TTC549 (cell line): Measurements from ENCODE around the gene MCTS1.
"Not testable (repeated sequence)": the region's sequence is repeated elsewhere in the genome, so short reads cannot be mapped to it uniquely, and the experiment has no call there.

ENCODE experiments used
- FAIRE-seq: peaks from 2 replicates; lab custom pipeline; 2012; peaks lifted over from hg19 to GRCh38; lab: Jason Lieb, UNC

Gene MCTS1

DNA sequence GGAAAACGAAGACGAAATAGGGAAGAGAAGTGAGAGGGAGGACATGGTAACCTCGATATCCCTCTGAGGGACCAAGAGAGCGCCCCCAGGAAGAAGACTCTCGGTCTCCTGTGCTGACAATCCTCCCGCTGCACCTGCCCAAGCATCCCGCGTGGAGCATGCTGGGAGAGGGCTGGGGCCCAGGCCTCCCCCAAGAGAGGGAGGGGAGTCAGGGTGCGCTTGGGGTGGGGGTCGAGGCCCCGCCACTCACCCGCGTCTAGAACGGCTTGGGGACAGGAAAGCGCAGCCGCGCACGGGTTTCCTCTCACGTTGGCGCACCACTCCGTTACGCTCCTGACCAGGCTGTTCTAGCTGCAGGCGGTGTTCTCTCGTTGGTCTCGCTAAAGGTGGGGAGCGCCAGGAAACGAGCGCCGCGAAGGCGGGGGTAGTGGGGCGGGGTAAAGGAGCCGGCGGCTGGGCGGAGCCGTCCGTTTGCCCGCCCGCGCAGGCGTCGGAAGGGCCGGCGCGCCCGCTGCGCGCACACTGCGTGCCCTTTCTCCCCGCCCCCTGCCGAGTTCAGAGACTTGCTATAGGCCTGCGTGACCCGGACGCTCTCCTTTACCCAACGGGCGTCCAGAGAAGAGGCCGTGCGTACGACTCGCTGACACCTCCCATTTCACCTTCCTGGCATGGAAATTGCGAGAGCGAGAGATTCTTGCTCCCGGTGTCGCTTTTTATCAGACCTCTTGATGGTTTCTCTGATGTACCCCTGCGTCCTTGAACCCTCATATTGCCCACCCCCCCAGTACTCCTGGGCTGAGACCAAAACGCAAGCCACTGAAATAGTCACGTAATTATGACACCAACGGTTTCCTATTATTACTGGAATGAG, 26.0 kb downstream of the MCTS1 start, which contains the start of gene C1GALT1C1:
Gene C1GALT1C1 (minus strand): TSS at position 388 of the 871 bp plus-strand sequence. CDS start 2,888 bp downstream, outside the sequence.
- FAIRE-seq: no peak

DNA sequence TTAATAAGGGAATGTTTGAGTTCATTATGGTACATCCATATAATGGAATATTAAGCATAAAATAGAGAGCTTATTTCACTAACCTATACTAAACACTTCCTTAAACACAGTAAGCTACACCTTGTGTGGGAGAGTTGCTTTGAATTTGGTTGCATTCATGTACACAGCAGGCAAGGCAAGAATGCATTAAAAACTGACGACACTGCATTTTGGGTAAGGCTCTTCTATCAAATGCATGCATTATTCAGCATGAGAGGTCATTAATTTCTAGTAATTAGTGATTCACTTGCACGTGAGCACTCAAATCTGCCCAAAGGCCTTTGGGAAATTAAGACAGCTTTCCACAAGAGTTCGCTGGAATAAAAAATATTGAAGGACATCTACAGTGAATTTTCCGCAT, 34.7 kb downstream of the MCTS1 start:
- FAIRE-seq: no peak

DNA sequence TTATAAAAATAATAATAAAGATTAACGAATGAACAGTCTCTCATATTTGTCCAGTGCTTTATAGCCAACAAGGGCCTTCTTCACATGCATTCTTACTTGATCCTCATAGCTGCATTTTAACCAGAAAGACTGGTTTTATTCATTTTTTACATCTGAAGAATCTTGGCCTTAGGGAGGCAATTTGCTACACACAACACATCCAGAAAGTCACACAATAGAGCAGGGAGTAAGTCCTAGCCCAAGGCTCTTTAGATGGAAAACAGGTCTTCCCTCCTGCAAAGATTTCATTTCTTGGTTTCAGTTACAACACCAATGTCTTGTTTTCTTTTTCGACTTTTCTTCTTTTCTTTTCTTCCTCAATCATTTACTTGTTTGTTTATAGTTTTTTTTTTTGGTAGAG, 39.0 kb downstream of the MCTS1 start:
- FAIRE-seq: no peak

DNA sequence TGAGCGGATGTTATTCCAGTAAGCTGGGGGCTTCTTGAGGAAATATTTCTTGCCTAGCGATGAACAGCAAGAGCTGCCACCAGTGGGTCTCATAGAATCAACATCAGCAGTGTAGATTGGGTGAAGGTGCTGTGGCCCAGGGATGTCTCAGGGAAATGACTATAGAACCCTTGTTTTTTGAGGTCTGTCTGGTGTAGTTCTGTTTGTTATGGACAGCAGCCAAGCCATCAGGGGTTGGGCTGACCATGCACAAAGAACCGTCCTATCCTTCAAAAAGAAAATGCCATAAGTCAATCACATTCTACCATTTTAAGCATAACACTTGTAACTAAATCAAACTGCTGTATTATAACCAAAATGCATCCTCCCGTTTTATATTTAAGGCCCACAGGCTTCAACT, 43.2 kb downstream of the MCTS1 start:
- FAIRE-seq: no peak

DNA sequence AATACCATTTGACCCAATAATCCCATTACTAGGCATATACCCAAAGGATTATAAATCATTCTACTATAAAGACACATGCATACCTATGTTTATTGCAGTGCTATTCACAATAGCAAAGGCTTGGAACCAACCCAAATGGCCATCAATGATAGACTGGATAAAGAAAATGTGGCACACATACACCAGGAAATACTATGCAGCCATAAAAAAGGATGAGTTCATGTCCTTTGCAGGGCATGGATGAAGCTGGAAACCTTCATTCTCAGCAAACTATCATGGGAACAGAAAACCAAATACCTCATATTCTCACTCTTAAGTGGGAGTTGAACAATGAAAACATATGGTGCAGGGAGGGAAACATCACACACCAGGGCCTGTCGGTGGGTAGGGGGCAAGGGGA, 48.4 kb downstream of the MCTS1 start:
- FAIRE-seq: not testable (repeated sequence)

DNA sequence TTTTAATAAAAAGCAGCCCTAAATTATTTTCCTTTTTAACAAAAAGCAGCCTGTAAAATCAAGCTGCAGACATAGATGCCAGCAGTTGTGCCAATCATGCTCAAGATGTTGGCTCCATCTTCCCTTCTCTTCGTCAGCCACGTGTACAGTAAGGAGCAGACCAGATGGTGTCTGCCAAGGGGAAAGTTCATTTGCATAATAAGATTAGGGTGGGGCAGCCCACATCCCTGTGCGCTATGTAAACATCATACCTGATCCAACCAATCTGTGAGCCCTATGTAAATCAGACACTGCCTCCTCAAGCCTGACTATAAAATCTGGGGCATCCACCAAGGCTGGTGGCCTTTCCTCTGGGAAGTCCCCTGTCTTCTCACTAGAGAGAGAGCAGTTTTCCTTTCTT, 49.1 kb downstream of the MCTS1 start:
- FAIRE-seq: no peak

DNA sequence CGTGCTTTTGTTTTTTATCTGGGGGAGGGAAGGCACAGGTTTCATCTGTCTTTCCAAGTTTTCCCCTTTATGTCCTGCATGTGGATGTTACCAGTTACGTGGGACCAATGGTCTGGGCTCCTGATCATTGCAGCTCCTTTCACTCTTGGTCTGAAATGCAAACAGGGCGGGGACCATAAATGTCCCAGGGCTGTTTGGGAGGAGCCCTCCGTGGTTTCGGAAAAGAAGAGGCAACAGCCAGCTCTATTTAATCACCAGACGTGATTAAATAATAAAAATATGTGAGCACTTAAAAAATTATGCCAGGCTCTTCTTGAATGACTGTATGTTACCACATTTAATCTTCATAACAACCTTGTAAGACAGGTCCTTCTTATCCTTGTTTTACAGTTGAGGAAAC, 56.7 kb downstream of the MCTS1 start:
- no peak for FAIRE-seq
